Naive thymus-derived CD8-positive, alpha-beta T cell (primary cell): Measurements from ENCODE around the gene NEO1. TPM values are rescaled to one million over a fixed set of nuclear protein-coding genes. Genes with fewer than 3 reads are reported as not detected.

Experiments
- ATAC-seq, 2 donors: fragments of 150-1000 bp; cut with Tn5 transposase in 1 of 2; sonication (Bioruptor Pico), chemical (Tn5 transposase) in 1 of 2; 1 replicate in 1 of 2; 2 replicates in 1 of 2; pipeline ENCODE4 v1.10.0; 2021; ENCODE audit warnings: mild to moderate bottlenecking in 2 of 2, moderate library complexity in 2 of 2
- POLR2A ChIA-PET: fragments of 350-600 bp; sonication (Branson Sonifier 250); formaldehyde crosslinking; loops from one replicate; lab custom pipeline; 2021; ENCODE audit warnings: antibody characterized with exemption; lab: Charles Lee
- DNase-seq, 10 donors: peaks; one replicate each; pipeline versions ENCODE4 v3.0.0 to v3.0.0-alpha.2; 2020 to 2022
- H3K27ac Mint-ChIP-seq, 10 donors: one replicate each; pipeline ENCODE4 v1.8.0; 2020 to 2022; ENCODE audit warnings: mild to moderate bottlenecking in 10 of 10, mixed read lengths in 10 of 10, moderate library complexity in 4 of 10, inconsistent platforms in 1 of 10
- H3K27me3 Mint-ChIP-seq, 5 donors: one replicate each; pipeline ENCODE4 v1.8.0; 2021 to 2022; ENCODE audit warnings: mixed read lengths in 5 of 5
- H3K36me3 Mint-ChIP-seq, 3 donors: one replicate each; pipeline ENCODE4 v1.8.0; 2020 to 2022; ENCODE audit warnings: mixed read lengths in 3 of 3, mild to moderate bottlenecking in 2 of 3, inconsistent platforms in 1 of 3
- H3K4me1 Mint-ChIP-seq, 4 donors: one replicate each; pipeline ENCODE4 v1.8.0; 2021 to 2022; ENCODE audit warnings: mixed read lengths in 4 of 4
- H3K4me3 Mint-ChIP-seq, 10 donors: one replicate each; pipeline ENCODE4 v1.8.0; 2020 to 2022; ENCODE audit warnings: mild to moderate bottlenecking in 10 of 10, mixed read lengths in 10 of 10, moderate library complexity in 6 of 10, inconsistent platforms in 1 of 10
- H3K9me3 Mint-ChIP-seq, 9 donors: one replicate each; pipeline ENCODE4 v1.8.0; 2020 to 2022; ENCODE audit warnings: mixed read lengths in 9 of 9, mild to moderate bottlenecking in 3 of 9, inconsistent platforms in 1 of 9, moderate library complexity in 1 of 9
- polyA plus RNA-seq, 3 donors: library from polyadenylated mRNA; unstranded; fragments of 300-500 nt; fragmentation: Illumina TruSeq; gene quantifications; one replicate each; pipeline ENCODE4 v1.2.3, GENCODE V29; 2021
- total RNA-seq, 8 experiments: library from RNA in 2 of 8; stranded (reverse) in 2 of 8; gene quantifications; one replicate each; pipeline ENCODE4 v1.2.3 and lab custom pipeline; 2021 to 2026

Gene NEO1
- total and polyA plus RNA-seq, 5 experiments from 2014 or later: 1.7 to 8.5 (median 2.8) TPM

DNA sequence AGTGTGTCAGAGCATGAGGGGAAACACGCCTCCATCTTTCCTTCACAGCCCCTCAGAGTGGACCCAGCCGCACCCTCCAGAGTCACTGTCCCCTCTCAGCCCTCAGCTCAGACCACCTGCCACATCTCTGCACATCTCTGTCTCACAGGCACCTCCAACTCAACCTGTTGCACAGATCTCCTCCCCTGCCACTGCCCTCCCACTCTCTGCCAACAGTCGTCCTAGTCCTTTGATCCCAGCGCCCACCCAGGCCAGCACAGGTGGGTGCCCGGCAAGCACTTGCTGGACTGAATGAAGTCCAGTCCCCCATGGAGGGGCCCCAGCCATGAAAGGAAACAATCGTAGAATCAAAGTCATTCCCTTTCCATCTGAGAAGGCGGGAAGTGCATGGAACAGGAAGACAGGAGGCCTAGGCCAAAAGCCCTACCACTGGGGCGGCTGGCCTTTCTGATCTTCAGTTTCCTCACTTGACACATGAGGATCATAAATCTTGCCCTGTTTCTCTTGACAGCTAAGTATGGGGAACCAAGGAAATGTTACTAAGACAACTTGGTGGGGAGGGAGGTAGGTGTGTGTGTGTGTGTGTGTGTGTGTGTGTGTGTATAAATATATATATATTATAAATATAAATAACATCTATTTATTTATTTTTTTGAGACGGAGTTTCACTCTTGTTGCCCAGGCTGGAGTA, 288.4 kb downstream of the NEO1 start:
- Mint-ChIP-seq H3K27me3 (peaks cover 7 to 28% (median 12%) of the 10 kb centered on the region in 5 donors), H3K36me3 (no peaks in the 10 kb centered on the region), H3K9me3 (peaks cover 0 to 18% (median 9%) of the 10 kb centered on the region in 9 donors), H3K27ac (no peak overlapping the region), H3K4me3 (no peak overlapping the region), H3K4me1 (no peaks in the 10 kb centered on the region)
- POLR2A ChIA-PET: no interaction called here
- DNase-seq (no peak), ATAC-seq (no peak)

DNA sequence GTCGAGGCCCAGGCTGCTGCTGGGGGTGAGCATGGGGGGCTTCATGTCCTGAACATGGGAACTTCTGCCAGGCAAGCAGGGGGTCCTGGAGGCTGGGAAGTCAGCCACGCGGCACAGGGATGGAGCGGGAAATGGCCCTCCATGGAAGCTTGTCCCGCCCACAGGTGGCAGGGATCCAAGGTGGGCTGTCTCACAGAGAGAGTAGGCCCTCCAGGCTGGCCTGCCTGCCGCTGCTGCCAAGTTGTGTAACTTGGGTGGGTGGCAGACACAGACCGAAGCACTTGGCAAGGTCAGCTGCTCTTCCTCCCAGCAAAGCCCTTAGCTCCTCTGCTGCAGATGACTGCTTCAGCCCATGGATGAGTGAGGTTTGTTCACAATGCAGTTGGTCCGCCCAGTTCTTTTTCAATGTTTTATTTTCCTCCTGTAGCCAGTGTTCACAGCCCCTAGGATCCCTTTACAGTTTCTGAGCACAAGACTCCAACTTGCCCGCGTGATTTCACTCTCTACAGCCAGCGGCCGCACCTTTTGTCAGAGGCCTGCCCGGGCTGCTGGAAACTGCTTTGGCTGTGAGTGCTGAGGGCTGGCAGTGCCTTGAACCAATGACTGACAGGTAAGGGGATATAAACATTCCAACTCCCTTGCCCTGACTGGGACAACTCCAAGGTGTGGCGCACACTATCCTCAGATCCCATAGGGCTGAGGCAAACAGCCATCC, 289.8 kb downstream of the NEO1 start:
- POLR2A ChIA-PET: no interaction called here

DNA sequence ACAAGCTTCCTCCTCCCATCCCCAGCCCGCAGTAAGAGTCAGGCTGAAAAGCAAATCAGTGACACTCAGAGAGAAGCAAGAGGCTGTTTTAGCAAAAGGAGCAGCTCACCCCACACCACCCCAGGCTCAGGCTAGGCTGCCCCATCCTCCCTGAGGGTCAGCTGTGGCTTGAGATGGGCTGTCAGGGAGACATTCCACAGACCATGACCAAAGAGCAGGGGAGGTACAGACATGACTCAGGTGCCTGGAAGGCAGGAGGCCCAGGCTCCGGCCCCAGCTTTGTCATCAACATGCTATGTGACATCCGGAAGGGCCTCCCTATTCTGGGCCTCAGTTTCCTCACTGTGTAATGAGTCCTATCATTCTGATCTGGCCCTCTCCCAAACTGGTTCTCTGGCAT, 291.8 kb downstream of the NEO1 start:
- H3K36me3 Mint-ChIP-seq: no peaks in the 10 kb centered on the region
- H3K4me3 Mint-ChIP-seq: no peak overlapping the region
- POLR2A ChIA-PET: no interaction called here
- ATAC-seq (no peak), DNase-seq (no peak)
- H3K9me3 Mint-ChIP-seq: peaks cover 0 to 18% (median 7%) of the 10 kb centered on the region in 9 donors
- H3K27ac Mint-ChIP-seq: no peak overlapping the region
- peaks cover 3 to 28% (median 9%) of the 10 kb centered on the region in 5 donors for H3K27me3 Mint-ChIP-seq
- no peaks in the 10 kb centered on the region for H3K4me1 Mint-ChIP-seq

More for the DNA sequence above, 289.8 kb downstream of the NEO1 start:
- DNase-seq: no peak
- H3K4me1 Mint-ChIP-seq: no peaks in the 10 kb centered on the region
- no peaks in the 10 kb centered on the region for H3K36me3 Mint-ChIP-seq
- no peak overlapping the region for H3K4me3 Mint-ChIP-seq
- peaks cover 0 to 18% (median 8%) of the 10 kb centered on the region in 9 donors for H3K9me3 Mint-ChIP-seq
- no peak for ATAC-seq
- H3K27ac Mint-ChIP-seq: no peak overlapping the region
- H3K27me3 Mint-ChIP-seq: peaks cover 6 to 18% (median 12%) of the 10 kb centered on the region in 5 donors

DNA sequence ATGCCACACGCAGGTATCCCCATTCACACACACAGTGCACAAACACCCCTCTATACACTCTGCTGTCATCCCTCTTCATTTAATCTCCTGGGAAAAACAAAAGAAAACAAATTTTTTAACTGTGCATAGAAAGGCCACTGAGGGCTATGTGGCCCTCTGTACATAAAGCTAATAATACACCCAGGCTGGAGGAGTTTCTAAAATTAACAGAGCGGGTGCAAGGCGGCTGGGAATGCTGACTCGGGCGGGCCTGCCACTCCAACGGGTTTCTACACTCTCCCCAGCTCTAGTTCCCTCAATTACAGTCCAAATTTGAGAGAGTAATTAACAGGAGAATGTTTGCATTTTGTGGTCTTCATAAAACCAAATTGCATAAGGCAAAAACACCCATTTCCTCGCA, 293.4 kb downstream of the NEO1 start:
- no peak overlapping the region for H3K27ac Mint-ChIP-seq
- H3K4me1 Mint-ChIP-seq: no peaks in the 10 kb centered on the region
- peaks cover 3 to 28% (median 9%) of the 10 kb centered on the region in 5 donors for H3K27me3 Mint-ChIP-seq
- POLR2A ChIA-PET: no interaction called here
- no peak overlapping the region for H3K4me3 Mint-ChIP-seq
- ATAC-seq (no peak), DNase-seq (no peak)
- H3K9me3 Mint-ChIP-seq: peaks cover 0 to 18% (median 7%) of the 10 kb centered on the region in 9 donors
- no peaks in the 10 kb centered on the region for H3K36me3 Mint-ChIP-seq

DNA sequence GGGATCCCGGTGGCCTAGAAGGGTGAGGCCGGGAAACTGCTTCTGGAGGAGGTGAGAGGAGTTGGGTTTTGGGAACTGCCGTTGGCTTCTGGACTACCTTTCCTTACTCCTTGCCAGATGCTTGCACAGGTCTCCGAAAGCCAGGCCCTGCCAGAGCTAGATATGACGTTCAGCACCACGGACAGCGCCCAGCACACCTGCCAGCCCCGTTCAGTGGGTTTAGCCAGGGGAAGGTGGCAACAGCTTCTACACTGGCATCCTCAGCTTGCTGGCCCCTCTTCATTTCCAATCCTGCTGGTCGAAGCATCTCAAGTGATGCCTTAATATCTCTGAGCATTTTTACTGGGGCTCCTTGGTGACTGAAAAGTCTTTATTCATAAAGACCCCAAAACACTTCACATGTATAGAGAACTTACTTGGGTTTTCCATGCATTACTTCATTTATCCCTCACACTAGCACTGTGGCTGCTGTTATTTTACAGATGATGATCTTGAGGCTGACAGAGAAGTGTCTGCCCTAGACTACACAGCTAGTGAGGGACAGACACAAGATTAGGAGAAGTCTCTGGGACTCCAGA, 294.6 kb downstream of the NEO1 start:
- peak; percentile 5 to 73 (median 46) for DNase-seq
- H3K9me3 Mint-ChIP-seq: peaks cover 0 to 18% (median 7%) of the 10 kb centered on the region in 9 donors
- no peak overlapping the region for H3K27ac Mint-ChIP-seq
- no peaks in the 10 kb centered on the region for H3K4me1 Mint-ChIP-seq
- no peaks in the 10 kb centered on the region for H3K36me3 Mint-ChIP-seq
- peak in 1 of 2 donors; percentile 42 for ATAC-seq
- peaks cover 3 to 28% (median 9%) of the 10 kb centered on the region in 5 donors for H3K27me3 Mint-ChIP-seq
- POLR2A ChIA-PET: no interaction called here
- H3K4me3 Mint-ChIP-seq: no peak overlapping the region

DNA sequence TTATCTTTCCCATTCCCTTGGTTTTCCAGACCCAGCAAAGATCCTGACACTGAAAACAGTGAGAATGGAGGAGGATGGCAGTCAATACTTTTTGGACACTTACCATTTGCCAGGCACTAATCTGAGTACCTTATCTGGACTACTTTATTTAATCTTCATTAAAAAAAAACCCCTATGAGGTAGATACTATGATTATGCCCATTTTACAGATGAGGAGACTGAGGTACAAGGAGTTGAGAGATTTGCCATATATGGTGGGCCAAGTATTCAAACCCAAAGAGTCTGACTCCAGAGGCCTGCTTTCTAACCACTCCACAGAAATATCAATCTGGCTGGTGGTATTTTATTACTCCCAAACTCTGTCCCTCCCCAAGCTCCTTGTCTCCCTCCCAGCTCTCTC, 296.9 kb downstream of the NEO1 start:
- DNase-seq (no peak), ATAC-seq (no peak)
- peaks cover 0 to 3% (median 0%) of the 10 kb centered on the region in 9 donors for H3K9me3 Mint-ChIP-seq
- H3K4me3 Mint-ChIP-seq: no peak overlapping the region
- no peaks in the 10 kb centered on the region for H3K4me1 Mint-ChIP-seq
- no peaks in the 10 kb centered on the region for H3K36me3 Mint-ChIP-seq
- H3K27me3 Mint-ChIP-seq: peaks cover 0 to 18% (median 3%) of the 10 kb centered on the region in 5 donors
- no peak overlapping the region for H3K27ac Mint-ChIP-seq
- POLR2A ChIA-PET: no interaction called here

DNA sequence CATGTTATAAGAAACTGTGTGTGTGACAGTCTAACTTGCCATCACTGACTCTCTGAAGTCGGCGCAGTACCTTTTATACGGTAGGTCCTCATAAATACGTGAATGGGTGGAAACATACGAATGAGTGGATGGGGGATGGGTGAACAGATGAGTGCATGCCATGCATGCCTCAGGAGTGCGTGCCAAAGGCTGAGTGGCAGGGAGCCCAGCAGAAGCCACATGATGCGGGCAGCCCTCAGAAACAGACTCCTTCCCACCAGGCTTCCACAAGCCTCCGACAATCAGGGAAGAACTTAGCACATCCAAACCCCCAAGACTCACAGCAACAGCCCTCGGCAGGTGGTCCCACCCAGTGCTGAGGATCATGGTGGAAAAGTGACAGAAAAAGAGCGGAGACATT, 299.8 kb downstream of the NEO1 start:
- DNase-seq: no peak
- Mint-ChIP-seq H3K4me3 (no peak overlapping the region), H3K36me3 (no peaks in the 10 kb centered on the region), H3K27ac (no peak overlapping the region), H3K27me3 (peaks cover 0 to 23% (median 6%) of the 10 kb centered on the region in 5 donors), H3K9me3 (peaks cover 0 to 2% (median 0%) of the 10 kb centered on the region in 9 donors), H3K4me1 (no peaks in the 10 kb centered on the region)
- POLR2A ChIA-PET: no interaction called here
- no peak for ATAC-seq

DNA sequence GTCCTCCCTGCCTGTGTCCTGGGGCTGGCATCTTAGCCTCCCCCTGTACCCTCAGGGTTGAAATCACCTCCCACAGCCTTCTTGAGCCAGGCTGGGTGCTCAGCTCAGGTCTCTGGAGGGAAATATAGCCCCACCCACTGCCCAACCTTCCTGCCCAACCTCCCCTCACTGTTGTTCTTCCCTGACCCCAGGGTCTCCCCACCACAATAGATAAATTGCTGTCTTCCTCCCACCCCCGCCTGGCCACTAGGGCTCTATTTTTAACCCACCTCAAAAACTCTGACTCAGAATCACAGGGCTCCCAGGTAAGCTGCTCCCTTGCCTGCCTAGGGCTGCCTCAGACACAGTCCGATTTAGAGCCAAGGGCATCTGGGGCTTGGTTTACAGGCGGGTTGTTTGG, 301.5 kb downstream of the NEO1 start:
- Mint-ChIP-seq H3K4me1 (no peaks in the 10 kb centered on the region), H3K27me3 (peaks cover 2 to 21% (median 8%) of the 10 kb centered on the region in 5 donors), H3K27ac (no peak overlapping the region), H3K36me3 (no peaks in the 10 kb centered on the region), H3K9me3 (peaks cover 0 to under 1% (median 0%) of the 10 kb centered on the region in 9 donors), H3K4me3 (no peak overlapping the region)
- POLR2A ChIA-PET: no interaction called here
- ATAC-seq: no peak
- no peak for DNase-seq

DNA sequence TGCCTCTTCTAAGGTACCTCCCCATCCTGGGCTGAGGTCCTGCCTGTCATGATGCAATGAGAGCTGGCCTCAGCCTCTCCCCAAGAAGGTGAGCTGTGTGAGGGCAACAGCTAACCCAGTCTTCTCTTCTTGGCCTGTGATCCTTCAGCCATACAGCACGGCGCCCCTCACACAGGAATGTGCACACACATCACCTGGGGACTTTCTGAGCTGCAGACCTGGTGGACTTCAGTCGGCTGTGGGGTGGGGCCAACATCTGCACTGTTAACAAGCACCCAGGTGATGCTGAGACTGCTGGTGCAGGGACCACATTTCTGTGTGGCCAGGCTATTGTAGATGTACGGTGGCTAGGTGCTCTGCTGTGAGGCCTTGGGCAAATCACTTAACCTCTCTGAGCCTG, 302.0 kb downstream of the NEO1 start:
- H3K27me3 Mint-ChIP-seq: peaks cover 2 to 17% (median 8%) of the 10 kb centered on the region in 5 donors
- no peak for ATAC-seq
- no peaks in the 10 kb centered on the region for H3K36me3 Mint-ChIP-seq
- H3K4me1 Mint-ChIP-seq: no peaks in the 10 kb centered on the region
- H3K27ac Mint-ChIP-seq: no peak overlapping the region
- DNase-seq: no peak
- no peaks in the 10 kb centered on the region for H3K9me3 Mint-ChIP-seq
- H3K4me3 Mint-ChIP-seq: no peak overlapping the region
- POLR2A ChIA-PET: no interaction called here
